ENCODE results near the gene CDK17.

- no peak for TF ChIP-seq CTCF (IDR thresholded peaks at IDR 0.05 in 8 of 11, conservative IDR thresholded peaks at IDR 0.05 in 3 of 11)
- TF ChIP-seq POLR2AphosphoS5 (IDR thresholded peaks at IDR 0.05), result no peak
- no peak for TF ChIP-seq POLR2A (IDR thresholded peaks at IDR 0.05)
Observed at GRCh38 chr12:96368233-96368632, 32.0 kb downstream of the CDK17 start.
